Osteocyte (in vitro differentiated cells): Measurements from ENCODE around the gene RARS1. TPM values are rescaled to one million over a fixed set of nuclear protein-coding genes. Genes with fewer than 3 reads are reported as not detected.

Experiments
- DNase-seq: peaks from one replicate; pipeline ENCODE4 v3.0.0; 2021; ENCODE audit warnings: mixed read lengths; ENCODE audit not compliant: unreplicated experiment; ENCODE audit errors: extremely low spot score
- H3K27ac Mint-ChIP-seq: one replicate; pipeline ENCODE4 v1.8.0; 2021; ENCODE audit warnings: mild to moderate bottlenecking, mixed read lengths; ENCODE audit not compliant: unreplicated experiment
- H3K27me3 Mint-ChIP-seq: one replicate; pipeline ENCODE4 v1.8.0; 2021; ENCODE audit warnings: mixed read lengths; ENCODE audit not compliant: unreplicated experiment
- H3K36me3 Mint-ChIP-seq: one replicate; pipeline ENCODE4 v1.8.0; 2021; ENCODE audit warnings: mixed read lengths; ENCODE audit not compliant: unreplicated experiment
- H3K4me1 Mint-ChIP-seq: one replicate; pipeline ENCODE4 v1.8.0; 2021; ENCODE audit warnings: mixed read lengths; ENCODE audit not compliant: unreplicated experiment
- H3K4me3 Mint-ChIP-seq: one replicate; pipeline ENCODE4 v1.8.0; 2021; ENCODE audit warnings: mild to moderate bottlenecking, moderate library complexity, mixed read lengths; ENCODE audit not compliant: unreplicated experiment
- H3K9me3 Mint-ChIP-seq: one replicate; pipeline ENCODE4 v1.8.0; 2021; ENCODE audit warnings: mixed read lengths; ENCODE audit not compliant: unreplicated experiment
- microRNA-seq: library from miRNA; unstranded; fragments of <30 nt; microRNA quantifications from one replicate; pipeline ENCODE4 v1.1.0, GENCODE V29; 2020; ENCODE audit not compliant: unreplicated experiment
- total RNA-seq: library from RNA; stranded (reverse); gene quantifications from 2 replicates; pipeline ENCODE4 v1.2.1, GENCODE V29; 2021
- TF ChIP-seq, protein P1 (sequence below): fragments of 200-600 bp; sonication (generic); IDR thresholded peaks from 2 replicates; pipeline ENCODE4 v1.5.0; 2021; ENCODE audit warnings: antibody characterized with exemption, mild to moderate bottlenecking, moderate library complexity

RARS1 gene
- total RNA-seq, 1 donor from 2014 or later: 82.7 TPM

GRCh38 chr5:168562279-168562678 is 76.0 kb downstream of the RARS1 start:
- peak overlapping the region; percentile 20 for H3K27ac Mint-ChIP-seq
- no peak for DNase-seq
- TF ChIP-seq, protein P1, sequence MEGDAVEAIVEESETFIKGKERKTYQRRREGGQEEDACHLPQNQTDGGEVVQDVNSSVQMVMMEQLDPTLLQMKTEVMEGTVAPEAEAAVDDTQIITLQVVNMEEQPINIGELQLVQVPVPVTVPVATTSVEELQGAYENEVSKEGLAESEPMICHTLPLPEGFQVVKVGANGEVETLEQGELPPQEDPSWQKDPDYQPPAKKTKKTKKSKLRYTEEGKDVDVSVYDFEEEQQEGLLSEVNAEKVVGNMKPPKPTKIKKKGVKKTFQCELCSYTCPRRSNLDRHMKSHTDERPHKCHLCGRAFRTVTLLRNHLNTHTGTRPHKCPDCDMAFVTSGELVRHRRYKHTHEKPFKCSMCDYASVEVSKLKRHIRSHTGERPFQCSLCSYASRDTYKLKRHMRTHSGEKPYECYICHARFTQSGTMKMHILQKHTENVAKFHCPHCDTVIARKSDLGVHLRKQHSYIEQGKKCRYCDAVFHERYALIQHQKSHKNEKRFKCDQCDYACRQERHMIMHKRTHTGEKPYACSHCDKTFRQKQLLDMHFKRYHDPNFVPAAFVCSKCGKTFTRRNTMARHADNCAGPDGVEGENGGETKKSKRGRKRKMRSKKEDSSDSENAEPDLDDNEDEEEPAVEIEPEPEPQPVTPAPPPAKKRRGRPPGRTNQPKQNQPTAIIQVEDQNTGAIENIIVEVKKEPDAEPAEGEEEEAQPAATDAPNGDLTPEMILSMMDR: no peak
- H3K27me3 Mint-ChIP-seq: no peaks in the 10 kb centered on the region
- no peak overlapping the region for H3K4me3 Mint-ChIP-seq
- peaks cover 30% of the 10 kb centered on the region for H3K36me3 Mint-ChIP-seq
- H3K4me1 Mint-ChIP-seq: peaks cover 9% of the 10 kb centered on the region
- H3K9me3 Mint-ChIP-seq: no peaks in the 10 kb centered on the region

GRCh38 chr5:168563959-168564358 is 77.7 kb downstream of the RARS1 start:
- no peak for DNase-seq
- Mint-ChIP-seq H3K27ac (no peak overlapping the region), H3K36me3 (peaks cover 37% of the 10 kb centered on the region), H3K27me3 (no peaks in the 10 kb centered on the region), H3K4me3 (no peak overlapping the region), H3K9me3 (no peaks in the 10 kb centered on the region), H3K4me1 (peaks cover 9% of the 10 kb centered on the region)
- TF ChIP-seq, protein P1: no peak

GRCh38 chr5:168568738-168569137 is 82.5 kb downstream of the RARS1 start:
- Mint-ChIP-seq H3K4me1 (peaks cover 12% of the 10 kb centered on the region), H3K27ac (no peak overlapping the region), H3K9me3 (no peaks in the 10 kb centered on the region), H3K27me3 (no peaks in the 10 kb centered on the region), H3K36me3 (peaks cover 20% of the 10 kb centered on the region), H3K4me3 (no peak overlapping the region)
- TF ChIP-seq, protein P1: no peak
- DNase-seq: no peak

Small RNA genes within 50 kb of the gene (microRNA-seq; reads per million reads assigned to microRNA genes)
- gene MIR103A1 (not detected), gene MIR103B1 (not detected)

Other genes starting within 250 kb of the RARS1 start
- 2.2 and 3.6 TPM in 2 replicates for gene WWC1, start 194.8 kb upstream of the RARS1 start, total RNA-seq
- gene FBLL1, start 42.8 kb downstream of the RARS1 start, total RNA-seq: 3.8 and 4.6 TPM in 2 replicates
- 70.8 and 73.3 TPM in 2 replicates for gene PANK3, start 92.9 kb downstream of the RARS1 start, total RNA-seq